HG03432 (cell line): Measurements from ENCODE around the gene SPDYE9.
"Not testable (repeated sequence)": the region's sequence is repeated elsewhere in the genome, so short reads cannot be mapped to it uniquely, and the experiment has no call there.

Experiments used
- ATAC-seq: cut with Tn5 transposase; IDR thresholded peaks from one replicate; pipeline ENCODE4 v1.9.1; 2021; ENCODE audit warnings: mild to moderate bottlenecking, moderate library complexity; ENCODE audit not compliant: unreplicated experiment

The SPDYE9 gene

GRCh38 chr7:73085938-73086337, at the start of gene SPDYE9:
Gene SPDYE9, minus strand, starts transcription at chr7:73086038. Its CDS starts 1,800 bp downstream, at chr7:73084238.
- not testable (repeated sequence) for ATAC-seq

- not testable (repeated sequence) for ATAC-seq
These were observed 49.0 kb upstream of the SPDYE9 start for GRCh38 chr7:73134866-73135265.

GRCh38 chr7:73132651-73133217, 46.9 kb upstream of the SPDYE9 start:
- not testable (repeated sequence) for ATAC-seq

GRCh38 chr7:73130612-73131011, 44.8 kb upstream of the SPDYE9 start:
- ATAC-seq, result not testable (repeated sequence)

GRCh38 chr7:73124126-73124525, 38.3 kb upstream of the SPDYE9 start:
- not testable (repeated sequence) for ATAC-seq

GRCh38 chr7:73122778-73123447, 37.1 kb upstream of the SPDYE9 start:
- ATAC-seq, result not testable (repeated sequence)

GRCh38 chr7:73118155-73118554, 32.3 kb upstream of the SPDYE9 start:
- peak; percentile 42 for ATAC-seq

- not testable (repeated sequence) for ATAC-seq
These were observed 28.0 kb downstream of the SPDYE9 start, which contains the start of gene SPDYE11 for GRCh38 chr7:73057811-73058210. Gene SPDYE11, minus strand, starts transcription at chr7:73057911. Its CDS starts 1,800 bp downstream, at chr7:73056111.

- not testable (repeated sequence) for ATAC-seq
These were observed 56.2 kb downstream of the SPDYE9 start, which contains the start of gene SPDYE8 for GRCh38 chr7:73029666-73030065. Gene SPDYE8, minus strand, starts transcription at chr7:73029766. Its CDS starts 1,800 bp downstream, at chr7:73027966.
